Endodermal cell (in vitro differentiated cells): ENCODE data around the gene LDLRAD4. TPM values are rescaled to one million over a fixed set of nuclear protein-coding genes. Genes with fewer than 3 reads are reported as not detected.
A peak's percentile ranks its signal among the peaks of the same experiment; 100 is the strongest.

Source experiments
- DNase-seq: peaks from one replicate; pipeline ENCODE4 v3.0.0-alpha.2; 2017
- H3K27ac ChIP-seq: 2 replicates; pipeline ENCODE4 v1.5.1; 2013; ENCODE audit warnings: mild to moderate bottlenecking, low read depth, low read length, moderate library complexity
- H3K27me3 ChIP-seq: 2 replicates; pipeline ENCODE4 v1.6.1; 2013; ENCODE audit warnings: mild to moderate bottlenecking, low read length, moderate library complexity; ENCODE audit not compliant: insufficient read depth, control insufficient read depth, poor library complexity, severe bottlenecking
- H3K36me3 ChIP-seq: 2 replicates; pipeline ENCODE4 v1.7.0; 2013; ENCODE audit warnings: mild to moderate bottlenecking, low read length, moderate library complexity; ENCODE audit not compliant: control insufficient read depth, insufficient read depth
- H3K4me1 ChIP-seq: one replicate; pipeline ENCODE4 v1.7.0; 2013; ENCODE audit warnings: low read length; ENCODE audit not compliant: control insufficient read depth, insufficient read depth
- H3K4me3 ChIP-seq: 2 replicates; pipeline ENCODE4 v1.5.1; 2013; ENCODE audit warnings: mild to moderate bottlenecking, low read length, moderate library complexity
- H3K9ac ChIP-seq: 2 replicates; pipeline ENCODE4 v1.6.1; 2013; ENCODE audit warnings: mild to moderate bottlenecking, low read length, moderate library complexity; ENCODE audit not compliant: poor library complexity, severe bottlenecking; ENCODE audit errors: extremely low read depth
- H3K9me3 ChIP-seq: 2 replicates; pipeline ENCODE4 v1.6.1; 2013; ENCODE audit warnings: mild to moderate bottlenecking, low read length, moderate library complexity; ENCODE audit not compliant: control insufficient read depth
- H3K27ac Mint-ChIP-seq: 2 replicates; pipeline ENCODE4 v1.8.0; 2020; ENCODE audit warnings: mixed read lengths
- H3K27me3 Mint-ChIP-seq: 2 replicates; pipeline ENCODE4 v1.8.0; 2021; ENCODE audit warnings: mild to moderate bottlenecking, mixed read lengths; ENCODE audit not compliant: insufficient read depth
- H3K36me3 Mint-ChIP-seq: 2 replicates; pipeline ENCODE4 v1.8.0; 2020; ENCODE audit warnings: low read depth, mixed read lengths
- H3K4me1 Mint-ChIP-seq: 2 replicates; pipeline ENCODE4 v1.8.0; 2020; ENCODE audit warnings: mixed read lengths
- H3K4me3 Mint-ChIP-seq: 2 replicates; pipeline ENCODE4 v1.8.0; 2020; ENCODE audit warnings: mild to moderate bottlenecking, moderate library complexity, mixed read lengths
- H3K9me3 Mint-ChIP-seq: 2 replicates; pipeline ENCODE4 v1.8.0; 2020; ENCODE audit warnings: mild to moderate bottlenecking, mixed read lengths
- CTCF ChIP-seq: fragments of 200-600 bp; sonication (generic); conservative IDR thresholded peaks from 2 replicates; pipeline ENCODE4 v1.5.0; 2021; ENCODE audit warnings: antibody characterized with exemption, mild to moderate bottlenecking
- WGBS, 2 experiments: methylation state at CpG; one replicate each; pipeline versions ENCODE4 v1.1.5 to v1.1.7; 2013; ENCODE audit warnings: missing lambda C conversion rate in 2 of 2, mixed read lengths in 1 of 2; ENCODE audit not compliant: insufficient coverage in 1 of 2, insufficient read length in 1 of 2; 5-methylcytosine and 5-hydroxymethylcytosine counted together
- total RNA-seq, 2 donors: library from RNA; stranded (reverse); fragmentation: NEBNext Ultra II Directional in 1 of 2; extraction: Animal tissue kit (Norgen Biotek cat#: 25700) in 1 of 2; gene quantifications; 2 replicates in 1 of 2; 3 replicates in 1 of 2; pipeline ENCODE4 v1.2.1, GENCODE V29; 2021

LDLRAD4 gene
- total RNA-seq, 2 donors from 2014 or later: 14.9 to 15.1 TPM

DNA sequence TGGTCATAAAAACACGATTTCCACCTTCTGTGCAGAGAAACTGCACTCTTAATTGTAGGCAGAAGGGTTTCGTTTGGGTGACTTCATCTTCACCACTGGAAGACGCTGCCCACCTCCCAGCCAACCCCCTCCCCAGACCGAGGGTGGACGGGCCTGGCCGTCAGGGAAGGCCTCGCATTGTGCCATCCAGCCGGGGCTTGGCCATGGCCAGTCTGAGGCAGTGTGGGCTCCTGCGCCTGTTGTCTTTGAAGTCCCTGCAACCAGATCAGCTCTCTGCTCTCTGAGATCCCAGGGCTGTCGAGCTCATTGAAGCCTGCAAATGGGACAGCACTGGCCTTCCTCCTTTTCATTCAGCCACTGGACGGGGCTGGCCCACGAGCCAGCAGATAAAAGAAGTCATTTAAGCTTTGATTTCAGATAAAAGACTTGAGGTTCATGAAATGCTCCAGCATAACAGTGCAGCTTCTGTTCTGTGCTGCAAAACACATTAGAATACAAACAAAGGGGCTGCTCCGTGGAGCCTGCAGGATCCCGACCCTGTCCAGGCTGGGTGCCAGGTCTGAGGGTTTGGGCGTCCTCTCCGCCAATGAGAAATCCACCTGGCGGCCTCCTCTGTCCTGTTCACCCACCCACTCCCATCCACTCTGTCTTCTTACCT is 253.5 kb downstream of the LDLRAD4 start:
- Mint-ChIP-seq H3K36me3 (peaks cover 1% of the 10 kb centered on the region), H3K27ac (no peak overlapping the region), H3K4me3 (no peak overlapping the region), H3K4me1 (peaks cover 21% of the 10 kb centered on the region), H3K27me3 (peaks cover under 1% of the 10 kb centered on the region), H3K9me3 (peaks cover 9% of the 10 kb centered on the region)
- no peaks in the 10 kb centered on the region for H3K27me3 ChIP-seq
- DNase-seq: no peak
- no peaks in the 10 kb centered on the region for H3K36me3 ChIP-seq
- H3K27ac ChIP-seq: peak overlapping the region; percentile 95
- no peak for TF ChIP-seq CTCF
- H3K4me1 ChIP-seq: no peaks in the 10 kb centered on the region
- no peaks in the 10 kb centered on the region for H3K9me3 ChIP-seq
- H3K9ac ChIP-seq: no peak overlapping the region
- H3K4me3 ChIP-seq: no peak overlapping the region
- WGBS, 2 experiments: 66 to 74% methylated on average over 4 to 17 of the region's 17 CpGs

- no peaks in the 10 kb centered on the region for H3K9me3 Mint-ChIP-seq
- no peaks in the 10 kb centered on the region for H3K4me1 ChIP-seq
- no peaks in the 10 kb centered on the region for H3K27me3 Mint-ChIP-seq
- H3K4me1 Mint-ChIP-seq: peaks cover 21% of the 10 kb centered on the region
- no peaks in the 10 kb centered on the region for H3K36me3 ChIP-seq
- H3K4me3 Mint-ChIP-seq: no peak overlapping the region
- no peaks in the 10 kb centered on the region for H3K36me3 Mint-ChIP-seq
- H3K27ac ChIP-seq: no peak overlapping the region
- H3K27ac Mint-ChIP-seq: no peak overlapping the region
- DNase-seq: no peak
- no peak overlapping the region for H3K4me3 ChIP-seq
- no peaks in the 10 kb centered on the region for H3K27me3 ChIP-seq
- WGBS, 2 experiments: 87 to 90% methylated on average over 5 to 6 of the region's 6 CpGs
- H3K9ac ChIP-seq: no peak overlapping the region
- no peaks in the 10 kb centered on the region for H3K9me3 ChIP-seq
- no peak for TF ChIP-seq CTCF
These were observed 255.2 kb downstream of the LDLRAD4 start for GRCh38 chr18:13473751-13474150.

GRCh38 chr18:13474336-13474735 is 255.8 kb downstream of the LDLRAD4 start:
- Mint-ChIP-seq H3K4me3 (no peak overlapping the region), H3K4me1 (peaks cover 21% of the 10 kb centered on the region), H3K9me3 (peaks cover under 1% of the 10 kb centered on the region), H3K27me3 (no peaks in the 10 kb centered on the region), H3K36me3 (no peaks in the 10 kb centered on the region), H3K27ac (no peak overlapping the region)
- no peaks in the 10 kb centered on the region for H3K9me3 ChIP-seq
- H3K9ac ChIP-seq: no peak overlapping the region
- no peak overlapping the region for H3K4me3 ChIP-seq
- no peak for TF ChIP-seq CTCF
- DNase-seq: no peak
- H3K36me3 ChIP-seq: no peaks in the 10 kb centered on the region
- H3K27ac ChIP-seq: no peak overlapping the region
- H3K4me1 ChIP-seq: no peaks in the 10 kb centered on the region
- WGBS, 2 experiments: 95 to 100% methylated on average over 1 to 3 of the region's 3 CpGs
- H3K27me3 ChIP-seq: no peaks in the 10 kb centered on the region
